Spleen (tissue), 7 donors: Measurements from ENCODE around the gene NOS1AP.

Experiments
- CTCF ChIP-seq, 11 experiments: fragments of 200-600 bp in 7 of 11; fragments of 450-650 bp in 4 of 11; sonication (generic) in 4 of 11; IDR thresholded peaks in 8 of 11; conservative IDR thresholded peaks in 3 of 11; 1 replicate in 7 of 11; 2 replicates in 4 of 11; pipeline versions ENCODE4 v1.4.0 to v1.8.0; 2016 to 2021; ENCODE audit warnings: antibody characterized with exemption in 11 of 11, inconsistent platforms in 4 of 11, mild to moderate bottlenecking in 1 of 11
- POLR2A ChIP-seq, 3 donors: fragments of 450-650 bp; IDR thresholded peaks; one replicate each; pipeline ENCODE4 v1.5.1; 2017; ENCODE audit warnings: antibody characterized with exemption in 3 of 3, mild to moderate bottlenecking in 1 of 3
- POLR2AphosphoS5 ChIP-seq, 3 donors: sonication (generic); formaldehyde crosslinking; IDR thresholded peaks; one replicate each; pipeline ENCODE4 v1.5.1; 2017; ENCODE audit warnings: antibody characterized with exemption in 3 of 3
- donor health status: DM: no; HTN: no; CAD: no; lungs with moderate emphysema.
- donor health status: DM: no; HTN: no; CAD: no.
- donor health status: DM: no; HTN: no; CAD: no.

GRCh38 chr1:162265983-162266382, 196.5 kb downstream of the NOS1AP start:
- TF ChIP-seq CTCF (IDR thresholded peaks at IDR 0.05 in 8 of 11, conservative IDR thresholded peaks at IDR 0.05 in 3 of 11) (no peak), POLR2A (IDR thresholded peaks at IDR 0.05) (no peak), POLR2AphosphoS5 (IDR thresholded peaks at IDR 0.05) (no peak)
